GM12878 (cell line): ENCODE measurements around the gene KRT20. TPM values are rescaled to one million over a fixed set of nuclear protein-coding genes. Genes with fewer than 3 reads are reported as not detected.
A peak's percentile ranks its signal among the peaks of the same experiment; 100 is the strongest.

ENCODE experiments used
- ATAC-seq: fragments of 200-7000 bp; cut with Tn5 transposase; 3 replicates; pipeline ENCODE4 v1.9.1; 2020; ENCODE audit warnings: mild to moderate bottlenecking, moderate library complexity
- BruUV-seq: library from RNA; stranded (reverse); fragments of 400-500 nt; replicated peaks from 2 replicates; lab custom pipeline; 2021; lab: Mats Ljungman, UMichigan
- CTCF ChIA-PET: fragments of 300-600 bp; sonication (Branson Sonifier 250); formaldehyde crosslinking; extraction: SDS; loops from one replicate; lab custom pipeline; 2021; ENCODE audit warnings: inconsistent platforms; lab: Yijun Ruan, JAX
- POLR2A ChIA-PET: fragments of 350-600 bp; formaldehyde crosslinking; extraction: SDS; loops from one replicate; lab custom pipeline; 2021; ENCODE audit warnings: inconsistent platforms; lab: Charles Lee
- RAD21 ChIA-PET: fragments of 300-600 bp; sonication (Branson Sonifier 250); formaldehyde crosslinking; loops from one replicate; lab custom pipeline; 2023; ENCODE audit warnings: antibody characterized with exemption; ENCODE audit not compliant: unreplicated experiment; lab: Charles Lee
- SMC1A ChIA-PET: fragments of 300-600 bp; sonication (Branson Sonifier 250); formaldehyde crosslinking; loops from one replicate; lab custom pipeline; 2023; ENCODE audit not compliant: unreplicated experiment, uncharacterized antibody; lab: Charles Lee
- DNase-seq: peaks from one replicate; pipeline ENCODE4 v3.0.0-alpha.2; 2011; ENCODE audit warnings: low read depth, low spot score
- FAIRE-seq: peaks from 3 replicates; lab custom pipeline; 2011; peaks lifted over from hg19 to GRCh38; lab: Jason Lieb, UNC
- H2AFZ ChIP-seq: 2 replicates; pipeline ENCODE4 v1.6.0; 2011; ENCODE audit warnings: low read depth, low read length, control low read depth; ENCODE audit not compliant: control insufficient read depth
- H3K27ac ChIP-seq: 2 replicates; pipeline ENCODE4 v1.5.1; 2011; ENCODE audit warnings: control low read depth; ENCODE audit not compliant: control insufficient read depth, insufficient read depth
- H3K27me3 ChIP-seq, 2 experiments: replicated peaks in 1 of 2; 2 replicates each; pipeline versions ENCODE4 v1.6.0 to v1.6.1; 2011; ENCODE audit warnings: low read length in 1 of 2; ENCODE audit not compliant: control insufficient read depth in 2 of 2, insufficient read depth in 2 of 2
- H3K36me3 ChIP-seq, 2 experiments: 2 replicates each; pipeline ENCODE4 v1.5.1; 2011; ENCODE audit warnings: low read length in 1 of 2; ENCODE audit not compliant: control insufficient read depth in 2 of 2, insufficient read depth in 2 of 2
- H3K4me1 ChIP-seq: 2 replicates; pipeline ENCODE4 v1.6.1; 2011; ENCODE audit warnings: mild to moderate bottlenecking, low read length, moderate library complexity, mixed read lengths; ENCODE audit not compliant: control insufficient read depth, insufficient read depth
- H3K4me2 ChIP-seq: 2 replicates; pipeline ENCODE4 v1.6.0; 2011; ENCODE audit warnings: control low read depth; ENCODE audit not compliant: control insufficient read depth, insufficient read depth
- H3K4me3 ChIP-seq: fragments of 200-600 bp; sonication (generic); 2 replicates; pipeline ENCODE4 v1.5.1; 2016
- H3K79me2 ChIP-seq: 2 replicates; pipeline ENCODE4 v1.6.0; 2011; ENCODE audit warnings: low read length; ENCODE audit not compliant: control insufficient read depth, insufficient read depth
- H3K9ac ChIP-seq: 2 replicates; pipeline ENCODE4 v1.8.0; 2011; ENCODE audit warnings: low read length, control low read depth, mixed read lengths; ENCODE audit not compliant: control insufficient read depth, insufficient read depth
- H3K9me3 ChIP-seq: replicated peaks from 3 replicates; pipeline ENCODE4 v1.5.1; 2011; ENCODE audit warnings: mild to moderate bottlenecking, low read length; ENCODE audit not compliant: control insufficient read depth, insufficient read depth
- H4K20me1 ChIP-seq: 2 replicates; pipeline ENCODE4 v1.6.0; 2011; ENCODE audit not compliant: control insufficient read depth, insufficient read depth
- BMI1 ChIP-seq: fragments of 450-650 bp; IDR thresholded peaks from 2 replicates; pipeline ENCODE4 v1.6.1; 2016; ENCODE audit warnings: mild to moderate bottlenecking, moderate library complexity, borderline replicate concordance
- CTCF ChIP-seq, 3 experiments: IDR thresholded peaks in 2 of 3; conservative IDR thresholded peaks in 1 of 3; 2 replicates each; pipeline ENCODE4 v1.5.1; 2011; ENCODE audit warnings: low read depth in 3 of 3, low read length in 3 of 3, mild to moderate bottlenecking in 3 of 3, control low read depth in 2 of 3, moderate library complexity in 2 of 3, inconsistent platforms in 1 of 3, mixed read lengths in 1 of 3; ENCODE audit not compliant: control insufficient read depth in 2 of 3, insufficient read depth in 1 of 3; ENCODE audit errors: extremely low read depth in 1 of 3
- MEF2A ChIP-seq: IDR thresholded peaks from 2 replicates; pipeline ENCODE4 v1.6.1; 2011; ENCODE audit warnings: low read depth, mild to moderate bottlenecking, low read length, moderate library complexity; ENCODE audit not compliant: insufficient read depth
- NR2C2 ChIP-seq: IDR thresholded peaks from 2 replicates; pipeline ENCODE4 v1.6.1; 2011; ENCODE audit warnings: borderline replicate concordance, low read depth; ENCODE audit not compliant: control insufficient read depth, insufficient read length
- RAD21 ChIP-seq: IDR thresholded peaks from 2 replicates; pipeline ENCODE4 v1.6.1; 2011; ENCODE audit warnings: mild to moderate bottlenecking, low read depth, low read length, moderate library complexity; ENCODE audit not compliant: insufficient read depth
- SMC3 ChIP-seq: IDR thresholded peaks from 2 replicates; pipeline ENCODE4 v1.6.1; 2011; ENCODE audit warnings: low read length, improper control_type of control experiment, borderline replicate concordance
- WGBS: methylation state at CpG from one replicate; pipeline ENCODE4 v1.1.6; 2016; ENCODE audit warnings: low lambda C conversion rate; ENCODE audit not compliant: insufficient replicate concordance, insufficient coverage; ENCODE audit errors: missing lambda C conversion rate; 5-methylcytosine and 5-hydroxymethylcytosine counted together
- in situ Hi-C: fragments of 300-500 bp; cut with MboI; formaldehyde crosslinking; loops from 9 replicates; pipeline ENCODE4 v1.14.3; 2018; ENCODE audit warnings: mixed read lengths
- intact Hi-C: fragments of 100-400 bp; cut with micrococcal nuclease; formaldehyde crosslinking; loops from one replicate; pipeline ENCODE4 v1.14.2; 2022; ENCODE audit not compliant: unreplicated experiment
- polyA plus RNA-seq, 11 experiments: library from polyadenylated mRNA; depleted of rRNA in 4 of 11; unstranded in 6 of 11; stranded (reverse) in 5 of 11; fragments of >200 nt; fragmentation: Nextera tagmentation in 4 of 11; fragmentation: Illumina TruSeq in 1 of 11; extraction: Ambion mirVana in 4 of 11; extraction: Trizol in 1 of 11; gene quantifications; 1 replicate in 1 of 11; 2 replicates in 10 of 11; pipeline versions ENCODE4 v1.2.1 to v1.2.3, GENCODE V29; 2011 to 2016; ENCODE audit warnings: inconsistent platforms in 2 of 11, missing spikeins in 2 of 11, low read depth in 1 of 11
- total RNA-seq, 4 experiments: library from RNA; depleted of rRNA in 3 of 4; stranded (reverse); fragments of >200 nt in 3 of 4; fragmentation: Illumina TruSeq in 1 of 4; extraction: Trizol in 1 of 4; gene quantifications; 2 replicates each; pipeline versions ENCODE4 v1.2.1 to v1.2.3, GENCODE V29; 2013 to 2021

The KRT20 gene
- total and polyA plus RNA-seq, 10 of the 15 experiments (the other 5 are each of a cell fraction or from before 2014, with no cell fraction given) = 0.23 TPM; not detected in 9

GRCh38 chr17:40909755-40910154 lies 24.7 kb upstream of the KRT20 start (continued):
- TF ChIP-seq NR2C2 (no peak), MEF2A (no peak)

DNA sequence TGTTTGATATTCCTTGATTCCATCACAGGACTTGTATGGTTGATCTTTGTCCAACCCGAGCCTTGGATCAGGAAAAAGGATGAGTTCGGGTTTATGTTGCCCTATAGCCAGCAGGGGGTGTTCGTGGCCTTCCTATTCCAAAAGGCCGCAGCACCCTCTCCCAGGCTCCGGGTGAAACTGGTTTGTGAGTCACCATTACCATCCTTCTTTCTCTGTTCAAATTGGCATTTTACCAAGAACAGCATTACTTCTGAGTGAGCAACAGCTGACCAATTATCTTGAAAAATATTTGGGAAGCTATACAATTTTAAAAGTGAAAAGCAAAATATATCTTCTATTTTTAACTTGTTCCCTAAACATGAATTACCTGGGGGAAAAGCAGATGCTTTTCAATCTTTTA lies 24.3 kb upstream of the KRT20 start:
- TF ChIP-seq BMI1 = no peak
- TF ChIP-seq CTCF (IDR thresholded peaks at IDR 0.05 in 2 of 3, conservative IDR thresholded peaks at IDR 0.05 in 1 of 3; ENCODE audit: control insufficient read depth in 2 of 3, extremely low read depth in 1 of 3, insufficient read depth in 1 of 3, low read depth in 3 of 3, low read length in 3 of 3) = peak; percentile 56 to 72 (median 68)
- peak; percentile 79 for TF ChIP-seq RAD21
- peak; percentile 76; the same call in 1 of the 2 replicates for TF ChIP-seq SMC3
- Histone ChIP-seq H3K27me3 (peaks cover 0 to 4% of the 10 kb centered on the region in 2 experiments; a peak in 1 of 4 replicates), H3K36me3 (no peaks in the 10 kb centered on the region), H3K9me3 (no peaks in the 10 kb centered on the region), H3K27ac (no peak overlapping the region), H4K20me1 (no peaks in the 10 kb centered on the region), H3K4me2 (no peak overlapping the region), H3K9ac (no peak overlapping the region), H3K79me2 (no peaks in the 10 kb centered on the region), H3K4me3 (no peak overlapping the region), H3K4me1 (0 out of 2 replicates have a peak, but pooled peaks cover 2% of the 10 kb centered on the region), H2AFZ (no peak overlapping the region)
- no TSS peak for BruUV-seq
- in situ Hi-C loops (loop anchor here (5.0 kb wide), 1 partner anchor 638 kb away; no protein-coding TSS in a partner anchor), intact Hi-C loops (loop anchor here (1.0 to 5.0 kb wide), 4 partner anchors 292 to 753 kb away; no protein-coding TSS in a partner anchor)
- 0% methylated on average over 5 of the region's 5 CpGs for WGBS
- ChIA-PET RAD21 (interaction anchor here (0.6 to 2.7 kb wide), 4 partner anchors 49 to 740 kb away, joined by 3 to 8 read pairs (median 4); no protein-coding TSS in a partner anchor), SMC1A (interaction anchor here (1.3 to 2.5 kb wide), 4 partner anchors 72 to 740 kb away, joined by 3 to 11 read pairs (median 4); no protein-coding TSS in a partner anchor), CTCF (interaction anchor here (0.6 to 3.8 kb wide), 8 partner anchors 52 to 753 kb away, joined by 3 to 29 read pairs (median 9); no protein-coding TSS in a partner anchor), POLR2A (no interaction called here)
- no peak for DNase-seq
- no peak for FAIRE-seq
- peak; percentile 84 for ATAC-seq
